Measurements from ENCODE around the gene TMUB2. TPM values are rescaled to one million over a fixed set of nuclear protein-coding genes. Genes with fewer than 3 reads are reported as not detected.
"Not testable (repeated sequence)": the region's sequence is repeated elsewhere in the genome, so short reads cannot be mapped to it uniquely, and the experiment has no call there.

Gene TMUB2
- polyA plus RNA-seq (2012; ENCODE audit: insufficient read depth, insufficient read length): 18.4 TPM

DNA sequence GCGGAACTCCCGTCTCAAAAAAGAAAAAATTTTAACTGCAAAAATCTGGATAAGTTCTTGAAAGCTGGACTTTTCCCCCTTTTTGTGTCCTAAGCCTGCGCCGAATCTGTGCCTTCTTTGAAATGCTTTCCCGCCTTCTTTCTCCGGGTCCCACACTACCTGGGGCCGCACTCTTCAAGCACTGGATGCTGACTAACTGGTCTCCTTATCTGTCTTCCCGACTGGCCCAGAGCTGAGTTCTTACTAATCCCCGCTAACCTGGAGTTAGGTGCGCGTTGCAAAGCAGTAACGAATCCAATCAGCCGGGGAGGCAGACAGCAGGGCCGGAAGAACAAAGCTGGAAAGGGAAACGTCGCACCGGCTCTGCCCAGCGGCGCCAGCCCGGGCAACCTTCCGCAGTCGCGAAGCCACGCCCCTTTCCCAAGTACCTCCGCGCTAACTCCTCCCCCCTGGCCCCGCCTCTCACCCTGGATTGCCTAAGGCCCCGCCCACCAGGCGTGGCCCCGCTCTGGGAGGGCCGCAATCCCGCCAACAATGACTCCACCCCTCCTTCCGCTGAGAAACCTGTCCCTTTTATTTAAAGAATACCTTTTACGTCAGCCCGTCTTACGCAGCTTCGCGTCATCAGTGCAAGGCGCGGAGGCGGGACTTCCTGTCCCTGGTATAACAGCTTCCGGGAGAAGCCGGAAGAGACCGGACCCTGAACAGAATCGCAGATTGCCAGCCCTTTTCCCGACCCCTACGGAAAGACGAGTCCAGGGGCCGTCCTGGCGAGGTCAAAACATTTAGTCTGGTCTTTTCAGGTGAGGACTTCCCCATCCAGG lies at the start of gene TMUB2:
Gene TMUB2, plus strand, starts transcription at position 666 of the 824 bp plus-strand sequence. CDS start 737 bp downstream, outside the sequence.
- peak; percentile 99 for DNase-seq (ENCODE audit: low read depth, low spot score)
- H3K4me3 ChIP-seq (ENCODE audit: low read length): peak within 1 kb of the TSS; percentile 78

DNA sequence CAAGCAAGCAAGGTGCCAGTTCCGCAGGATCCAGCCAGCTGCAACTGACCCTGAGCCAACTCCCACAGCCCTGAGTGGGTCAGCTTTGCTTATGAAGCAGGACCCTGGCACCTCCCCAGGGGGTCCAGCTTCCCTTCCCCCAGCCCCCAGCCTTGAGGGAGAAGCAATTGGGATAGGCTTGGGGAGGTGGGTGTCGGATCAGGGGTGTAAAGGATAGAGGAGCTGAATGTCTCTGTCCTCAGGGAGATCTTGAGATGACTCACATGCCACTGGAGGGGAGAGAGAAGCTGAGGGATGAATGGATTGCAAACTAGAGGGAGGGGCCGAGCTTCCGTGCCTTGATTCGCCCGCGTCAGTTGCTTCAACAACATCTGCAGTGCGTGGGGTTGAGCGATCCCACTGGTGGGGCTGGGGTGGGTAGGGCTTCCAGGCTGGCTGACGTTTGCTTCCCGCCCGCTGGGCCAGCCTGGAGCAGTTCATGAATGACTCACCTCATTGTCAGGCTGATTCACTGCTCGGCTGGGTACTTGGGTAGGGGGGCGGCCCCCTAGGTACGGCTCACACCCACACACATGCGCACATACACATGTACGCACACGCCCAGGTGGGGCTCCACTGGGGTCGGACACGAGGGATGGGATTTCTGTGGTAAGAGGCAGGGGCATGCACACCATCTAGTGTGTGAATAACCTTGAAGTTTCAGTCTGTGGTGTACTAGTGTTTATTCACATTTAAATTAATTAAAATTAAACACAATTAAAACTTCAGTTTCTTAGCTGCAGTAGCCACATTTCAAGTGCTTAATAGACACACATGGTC lies 48.7 kb upstream of the TMUB2 start:
- H3K4me3 ChIP-seq (ENCODE audit: low read length): no peak overlapping the region
- no peak for DNase-seq (ENCODE audit: low read depth, low spot score)

DNA sequence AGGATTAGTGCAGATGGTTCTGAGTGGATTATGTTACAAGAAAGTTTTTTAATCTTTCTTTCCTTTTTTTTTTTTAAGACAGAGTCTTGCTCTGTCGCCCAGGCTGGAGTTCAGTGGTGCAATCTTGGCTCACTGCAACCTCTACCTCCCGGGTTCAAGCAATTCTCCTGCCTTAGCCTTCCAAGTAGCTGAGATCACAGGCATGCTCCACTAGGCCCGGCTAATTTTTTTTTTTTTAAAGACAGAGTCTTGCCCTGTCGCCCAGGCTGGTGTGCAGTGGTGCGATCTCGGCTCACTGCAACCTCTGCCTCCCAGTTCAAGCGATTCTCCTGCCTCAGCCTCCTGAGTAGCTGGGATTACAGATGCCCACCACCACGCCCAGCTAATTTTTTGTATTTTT lies 42.9 kb upstream of the TMUB2 start:
- not testable (repeated sequence) for DNase-seq (ENCODE audit: low read depth, low spot score)

DNA sequence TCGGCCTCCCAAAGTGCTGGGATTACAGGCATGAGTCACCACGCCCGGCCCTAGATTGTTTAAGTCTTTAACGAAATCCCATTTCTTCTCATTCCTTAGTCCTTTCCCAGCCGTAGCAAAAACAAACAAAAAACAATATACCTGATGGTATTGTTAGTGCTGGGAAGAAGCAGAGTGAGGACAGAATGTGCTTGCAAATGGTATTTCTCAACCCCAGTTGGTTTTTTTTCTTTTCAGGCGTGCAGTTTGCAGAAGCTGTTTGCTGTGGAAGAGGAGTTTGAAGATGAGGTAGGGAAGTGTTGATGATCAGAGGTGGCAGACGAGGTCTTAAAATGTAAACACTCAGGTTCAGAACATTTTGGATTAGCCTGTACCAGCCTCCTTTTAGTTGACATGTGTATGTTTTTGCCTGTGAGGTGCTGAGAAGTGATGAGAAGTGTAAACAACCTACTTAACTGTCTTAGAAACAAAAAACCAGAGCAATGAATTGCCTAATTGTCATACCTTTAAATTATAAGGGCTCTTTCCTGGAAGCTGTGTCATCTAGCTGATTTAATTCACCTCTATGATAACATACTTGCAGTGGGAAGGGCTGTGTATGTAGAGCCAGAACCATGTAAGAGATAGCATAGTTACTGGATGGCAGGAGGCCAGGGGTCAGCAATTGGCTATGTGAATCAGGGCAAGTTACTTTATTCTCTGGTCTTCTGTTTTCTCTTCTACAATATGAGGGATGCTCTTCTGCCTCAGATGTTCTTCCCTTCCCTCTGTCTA lies 41.6 kb upstream of the TMUB2 start:
- no peak for DNase-seq (ENCODE audit: low read depth, low spot score)

More for the DNA sequence above, 42.9 kb upstream of the TMUB2 start:
- H3K4me3 ChIP-seq (ENCODE audit: low read length): not testable (repeated sequence)

DNA sequence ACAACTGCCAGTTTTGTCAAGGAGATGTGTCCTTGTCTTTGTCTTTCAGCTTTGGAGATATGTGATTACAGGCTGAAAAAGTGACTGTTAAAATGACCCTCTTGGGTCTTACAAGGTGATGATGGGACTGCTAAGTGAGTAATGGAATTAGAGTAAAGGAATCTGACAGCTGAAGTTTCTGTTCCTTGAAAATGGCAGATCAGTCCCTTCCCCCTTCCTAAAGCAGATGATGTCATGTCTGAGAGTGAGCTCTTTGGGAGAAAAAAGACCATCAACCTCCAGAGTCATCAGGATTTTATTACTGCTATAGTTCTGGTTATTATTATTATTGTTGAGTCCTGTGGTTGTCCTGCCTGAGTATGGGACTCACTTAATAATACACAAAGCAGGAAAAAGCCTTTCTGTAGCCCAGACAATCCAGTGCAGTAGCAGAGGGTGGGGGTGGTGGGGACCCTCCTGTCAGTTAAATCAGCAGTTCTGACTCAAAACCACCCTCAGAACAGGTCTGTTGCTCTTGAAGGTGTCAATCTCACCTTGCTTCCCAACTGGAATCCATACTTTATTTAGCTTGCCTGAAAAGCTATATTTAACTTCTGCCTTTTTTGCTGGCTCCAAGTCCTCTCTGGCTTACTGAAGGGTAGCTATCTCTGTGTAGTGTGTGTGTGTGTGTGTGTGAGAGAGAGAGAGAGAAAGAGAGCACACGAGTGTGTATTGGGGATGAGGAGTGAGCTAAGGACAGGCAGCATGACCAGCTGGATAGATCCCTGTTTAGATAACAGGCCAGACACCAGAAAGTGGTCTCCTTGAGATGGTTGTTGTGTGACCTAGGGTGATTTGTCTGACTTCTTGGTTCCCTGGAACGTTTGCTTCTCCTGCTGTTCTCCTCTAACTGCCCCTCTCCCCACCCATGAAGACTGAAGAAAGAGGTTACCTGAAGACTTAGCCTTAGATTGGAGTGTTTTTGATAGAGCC lies 40.1 kb upstream of the TMUB2 start:
- DNase-seq (ENCODE audit: low read depth, low spot score): no peak
- no peak overlapping the region for H3K4me3 ChIP-seq (ENCODE audit: low read length)

More for the DNA sequence above, 41.6 kb upstream of the TMUB2 start:
- H3K4me3 ChIP-seq (ENCODE audit: low read length): no peak overlapping the region

DNA sequence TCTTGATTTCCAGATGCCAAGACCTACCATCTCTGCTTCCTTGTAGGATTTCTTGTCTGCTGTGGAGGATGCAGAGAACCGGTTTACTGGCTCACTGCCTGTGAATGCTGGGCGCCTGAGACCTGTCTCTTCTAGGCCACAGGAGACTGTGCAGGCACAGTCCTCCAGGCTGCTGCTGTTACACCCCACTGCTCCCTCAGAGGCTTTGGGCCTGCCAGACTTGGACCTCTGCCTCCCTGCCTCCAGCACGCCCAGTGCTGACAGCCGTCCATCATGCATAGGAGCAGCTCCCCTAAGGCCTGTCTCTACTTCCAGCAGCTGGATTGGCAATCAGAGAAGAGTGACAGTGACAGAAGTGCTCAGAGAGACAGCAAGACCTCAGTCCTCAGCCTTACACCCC lies 39.0 kb upstream of the TMUB2 start:
- no peak overlapping the region for H3K4me3 ChIP-seq (ENCODE audit: low read length)
- DNase-seq (ENCODE audit: low read depth, low spot score): no peak

DNA sequence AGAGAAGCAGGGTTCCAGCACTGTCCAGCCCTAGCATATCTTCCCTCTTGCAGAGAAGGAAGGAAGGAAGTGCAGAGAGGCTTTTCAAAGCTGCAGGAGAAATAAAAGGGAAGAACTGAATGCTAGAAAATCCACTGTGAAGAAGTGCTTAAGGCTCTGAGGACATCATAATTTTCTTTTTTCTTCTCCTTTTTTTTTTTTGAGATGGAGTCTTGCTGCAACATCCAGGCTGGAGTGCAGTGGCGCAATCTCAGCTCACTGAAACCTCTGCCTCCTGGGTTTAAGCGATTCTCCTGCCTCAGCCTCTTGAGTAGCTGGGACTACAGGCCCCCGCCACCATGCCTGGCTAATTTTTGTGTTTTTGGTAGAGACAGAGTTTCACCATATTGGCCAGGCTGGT lies 37.7 kb upstream of the TMUB2 start:
- H3K4me3 ChIP-seq (ENCODE audit: low read length); DNase-seq (ENCODE audit: low read depth, low spot score): not testable (repeated sequence)

DNA sequence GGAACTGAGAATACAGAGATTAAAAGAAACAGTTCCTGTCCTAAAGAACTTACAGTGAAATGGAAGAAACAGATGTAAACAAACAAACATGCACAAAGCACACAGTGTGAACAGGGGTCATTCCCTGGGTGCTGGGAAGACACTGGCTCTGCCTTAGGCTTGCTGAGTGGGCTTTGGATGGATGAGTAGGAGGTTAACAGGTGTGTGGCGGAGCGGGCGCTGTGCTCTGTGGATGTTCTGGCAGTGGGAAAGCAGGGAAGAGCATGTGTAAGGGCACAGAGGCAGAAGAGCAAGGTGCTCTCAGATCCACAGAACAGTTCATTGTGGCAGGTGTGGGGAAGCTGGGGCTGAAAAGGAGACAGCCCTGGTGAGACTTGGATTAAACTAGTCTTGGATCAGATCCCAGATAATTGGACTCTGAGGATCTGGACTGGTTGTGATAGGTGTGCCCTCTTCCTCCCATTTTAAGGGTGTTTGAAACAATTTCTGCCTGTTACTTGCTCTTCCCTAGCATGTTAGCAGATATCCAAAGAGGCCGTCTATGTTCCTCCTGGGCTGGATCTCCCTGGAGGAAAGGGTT lies 36.9 kb upstream of the TMUB2 start:
- DNase-seq (ENCODE audit: low read depth, low spot score): no peak
- no peak overlapping the region for H3K4me3 ChIP-seq (ENCODE audit: low read length)

DNA sequence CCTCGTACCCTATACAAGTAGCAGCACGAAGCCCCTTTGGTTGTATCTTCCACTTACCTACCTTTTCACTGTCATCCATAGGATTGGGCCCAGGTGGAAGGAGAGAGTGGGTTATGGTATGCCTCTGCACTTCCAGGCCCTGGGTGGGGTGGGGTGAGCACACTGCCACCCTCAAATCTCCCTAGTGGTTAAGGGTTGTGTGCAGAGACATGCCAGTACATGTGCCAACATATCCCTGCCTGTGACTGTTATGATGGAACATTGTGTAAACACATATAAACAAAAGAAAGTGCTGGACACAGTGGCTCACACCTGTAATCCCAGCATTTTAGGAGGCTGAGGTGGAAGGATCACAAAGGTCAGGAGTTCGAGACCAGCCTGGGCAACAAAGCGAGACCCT lies 33.9 kb upstream of the TMUB2 start:
- H3K4me3 ChIP-seq (ENCODE audit: low read length): no peak overlapping the region
- no peak for DNase-seq (ENCODE audit: low read depth, low spot score)

DNA sequence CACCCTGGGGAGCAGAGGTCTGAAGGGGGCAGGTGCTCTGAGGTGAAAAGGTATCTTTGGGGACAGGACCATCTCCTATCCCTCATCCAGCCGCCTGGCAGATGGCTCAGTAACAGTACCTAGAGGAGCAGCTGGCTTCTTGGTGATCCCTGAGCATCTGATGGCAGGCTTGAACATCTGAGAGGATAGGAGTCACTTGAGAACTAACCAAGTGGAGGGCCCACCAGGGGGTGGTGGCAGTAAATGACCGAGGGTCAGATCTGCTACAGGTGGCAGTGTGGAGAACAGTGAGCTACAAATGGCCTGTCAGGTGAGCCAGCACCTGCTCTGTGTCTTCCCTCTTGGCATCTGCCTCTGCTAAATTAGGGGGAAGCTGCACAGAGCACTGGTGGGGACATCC lies 31.3 kb upstream of the TMUB2 start:
- no peak for DNase-seq (ENCODE audit: low read depth, low spot score)
- no peak overlapping the region for H3K4me3 ChIP-seq (ENCODE audit: low read length)

DNA sequence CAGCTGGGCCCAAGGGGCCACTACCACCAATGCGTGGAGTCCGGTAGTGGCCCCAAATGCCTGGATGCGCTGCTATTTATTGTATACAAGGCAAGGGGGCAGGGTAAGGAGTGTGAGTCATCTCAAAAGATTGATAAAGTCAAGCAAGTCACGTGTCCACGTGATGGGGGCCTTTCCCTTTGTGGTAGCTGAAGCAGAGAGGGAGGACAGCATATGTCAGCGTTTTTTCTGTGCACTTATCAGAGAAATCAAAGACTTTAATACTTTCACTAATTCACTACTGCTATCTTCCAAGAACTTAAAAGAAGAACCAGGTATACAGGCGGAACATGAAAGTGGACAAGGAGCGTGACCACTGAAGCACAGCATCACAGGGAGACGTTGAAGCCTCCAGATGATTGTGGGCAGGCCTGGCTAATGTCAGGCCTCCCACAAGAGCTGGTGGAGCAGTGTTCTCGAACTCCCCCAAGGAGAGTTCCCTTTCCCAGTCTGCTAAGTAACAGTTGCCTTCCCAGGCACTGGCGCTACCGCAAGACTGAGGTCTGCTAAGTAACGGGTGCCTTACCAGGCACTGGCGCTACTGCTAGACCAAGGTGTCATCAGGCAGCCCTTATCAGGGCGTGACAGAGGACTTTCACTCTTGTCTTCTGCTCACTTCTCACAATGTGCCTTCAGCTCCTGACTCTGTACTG lies 27.1 kb upstream of the TMUB2 start:
- DNase-seq (ENCODE audit: low read depth, low spot score): no peak
- no peak overlapping the region for H3K4me3 ChIP-seq (ENCODE audit: low read length)

DNA sequence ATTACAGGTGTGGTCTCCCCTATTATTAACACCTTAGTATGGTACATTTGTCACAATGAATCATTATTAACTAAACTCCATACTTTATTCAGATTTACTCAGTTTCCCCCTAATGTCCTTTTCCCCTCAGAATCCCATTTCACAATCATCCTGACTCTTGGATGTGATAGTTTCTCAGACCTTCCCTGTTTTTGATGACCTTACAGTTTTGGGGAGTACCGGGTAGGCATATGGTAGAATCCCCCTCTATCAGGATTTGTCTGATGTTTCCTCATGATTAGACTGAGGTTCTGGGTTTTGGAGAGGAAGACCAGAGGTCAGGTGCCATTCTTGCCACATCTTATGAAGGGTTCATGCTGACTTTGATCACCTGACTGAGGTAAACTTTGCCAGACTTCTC lies 22.3 kb upstream of the TMUB2 start:
- H3K4me3 ChIP-seq (ENCODE audit: low read length): no peak overlapping the region
- no peak for DNase-seq (ENCODE audit: low read depth, low spot score)

DNA sequence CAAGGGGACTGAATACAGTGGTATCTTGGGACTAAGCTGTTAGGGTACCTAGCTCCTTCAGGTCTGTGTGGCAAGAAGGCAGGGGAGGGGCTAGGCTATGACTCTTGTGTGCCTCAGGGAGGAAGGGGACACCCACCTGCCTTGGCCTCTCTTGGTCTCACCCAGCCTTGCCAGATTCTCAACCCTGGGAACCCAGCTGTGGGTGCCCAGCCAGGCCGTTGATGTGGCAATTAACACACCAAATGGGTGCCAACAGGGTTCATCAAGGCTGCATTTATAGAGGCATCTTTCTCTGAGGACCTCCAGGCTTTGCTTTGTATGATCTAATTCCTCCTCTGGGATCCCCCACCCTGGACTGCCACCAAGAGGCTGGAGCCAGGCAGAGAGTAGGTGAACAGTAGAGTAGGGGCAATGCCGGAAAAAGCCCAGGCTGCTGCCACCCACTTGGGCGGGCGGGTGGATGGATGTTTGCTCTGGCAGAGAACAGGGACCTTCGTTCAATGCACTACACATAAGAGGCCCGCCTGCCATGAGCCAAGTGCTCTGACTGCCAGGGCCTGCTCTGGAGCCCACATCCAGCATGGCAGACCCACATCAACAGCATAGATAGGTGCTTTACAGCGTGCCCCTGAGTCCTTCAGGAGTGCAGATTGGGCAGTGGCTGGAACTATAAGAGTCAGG lies 19.5 kb upstream of the TMUB2 start:
- H3K4me3 ChIP-seq (ENCODE audit: low read length): no peak overlapping the region
- DNase-seq (ENCODE audit: low read depth, low spot score): no peak

DNA sequence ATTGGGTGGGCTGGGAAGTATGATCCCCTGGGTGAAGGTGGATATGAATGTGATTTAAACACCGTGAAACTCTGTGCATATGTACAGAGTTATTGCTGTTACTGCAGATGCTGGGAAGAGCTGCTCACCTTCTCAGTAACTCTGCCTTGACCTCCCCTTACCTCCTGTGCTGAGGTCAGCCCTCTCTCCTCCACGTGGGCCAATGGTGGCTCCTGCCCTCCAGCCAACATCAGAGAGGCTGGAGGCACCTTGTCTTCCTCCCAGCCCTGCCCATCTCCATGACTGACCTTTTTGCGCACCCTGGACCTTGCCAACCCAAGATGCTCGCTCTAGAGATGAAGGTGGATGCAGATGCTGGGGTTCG lies 16.7 kb upstream of the TMUB2 start:
- no peak overlapping the region for H3K4me3 ChIP-seq (ENCODE audit: low read length)
- no peak for DNase-seq (ENCODE audit: low read depth, low spot score)

DNA sequence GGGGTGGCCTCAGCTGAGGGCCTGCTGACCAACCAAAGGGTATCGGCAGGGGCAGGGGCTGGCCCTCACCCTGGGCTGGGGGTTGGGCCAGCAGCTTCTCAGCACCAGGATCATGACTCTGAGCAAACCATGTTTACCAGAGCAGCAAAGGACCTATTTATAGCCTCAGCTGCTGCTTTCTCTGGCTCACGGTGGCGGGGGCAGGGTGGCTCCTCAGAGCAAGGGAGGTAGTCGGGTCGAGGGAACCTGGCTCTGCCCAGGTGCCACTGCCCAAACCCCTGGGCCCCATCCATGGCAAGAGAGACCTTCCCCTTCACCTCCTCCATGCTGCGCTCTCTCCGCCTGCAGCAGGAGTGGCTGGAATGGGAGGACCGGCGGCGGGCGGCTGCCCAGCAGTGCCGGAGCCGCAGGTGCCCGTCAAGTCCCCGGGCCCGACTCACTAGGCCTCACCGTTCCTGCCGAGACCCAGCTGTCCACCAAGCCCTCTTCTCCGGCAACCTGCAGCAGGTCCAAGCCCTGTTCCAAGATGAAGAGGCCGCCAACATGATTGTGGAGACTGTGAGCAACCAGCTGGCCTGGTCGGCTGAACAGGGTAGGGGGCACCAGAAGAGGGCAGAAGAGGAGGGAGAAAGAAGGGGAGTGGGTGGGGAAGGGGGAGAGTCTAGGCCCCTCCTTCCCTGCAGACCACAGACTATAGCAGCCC lies 16.1 kb upstream of the TMUB2 start, which contains the start of gene ASB16:
Gene ASB16, plus strand, starts transcription at position 206 of the 703 bp plus-strand sequence. Its CDS starts 86 bp downstream, at position 292.
- DNase-seq (ENCODE audit: low read depth, low spot score): no peak

DNA sequence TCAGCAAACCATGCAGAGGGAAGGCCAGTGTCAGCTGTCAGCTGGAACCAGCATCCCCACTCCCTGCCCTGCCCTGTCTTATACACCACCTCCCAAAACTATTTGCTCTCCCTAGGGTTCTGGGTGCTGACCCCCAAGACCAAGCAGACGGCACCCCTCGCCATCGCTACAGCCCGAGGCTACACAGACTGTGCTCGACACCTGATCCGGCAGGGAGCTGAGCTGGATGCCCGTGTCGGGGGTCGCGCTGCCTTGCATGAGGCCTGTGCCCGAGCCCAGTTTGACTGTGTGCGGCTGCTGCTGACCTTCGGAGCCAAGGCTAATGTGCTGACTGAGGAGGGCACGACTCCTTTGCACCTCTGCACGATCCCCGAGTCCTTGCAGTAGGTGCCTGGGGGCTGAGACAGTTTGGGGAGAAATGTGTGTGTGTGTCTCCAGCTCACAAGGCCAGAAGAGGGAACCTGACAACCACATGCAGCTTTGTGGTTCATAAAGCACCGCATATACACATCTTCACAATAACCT lies 14.8 kb upstream of the TMUB2 start:
- no peak for DNase-seq (ENCODE audit: low read depth, low spot score)
- no peak overlapping the region for H3K4me3 ChIP-seq (ENCODE audit: low read length)

More for the DNA sequence above, 16.1 kb upstream of the TMUB2 start, which contains the start of gene ASB16:
- H3K4me3 ChIP-seq (ENCODE audit: low read length): no peak within 1 kb of the TSS
